ENCODE measurements around the gene LRRN1.

DNA sequence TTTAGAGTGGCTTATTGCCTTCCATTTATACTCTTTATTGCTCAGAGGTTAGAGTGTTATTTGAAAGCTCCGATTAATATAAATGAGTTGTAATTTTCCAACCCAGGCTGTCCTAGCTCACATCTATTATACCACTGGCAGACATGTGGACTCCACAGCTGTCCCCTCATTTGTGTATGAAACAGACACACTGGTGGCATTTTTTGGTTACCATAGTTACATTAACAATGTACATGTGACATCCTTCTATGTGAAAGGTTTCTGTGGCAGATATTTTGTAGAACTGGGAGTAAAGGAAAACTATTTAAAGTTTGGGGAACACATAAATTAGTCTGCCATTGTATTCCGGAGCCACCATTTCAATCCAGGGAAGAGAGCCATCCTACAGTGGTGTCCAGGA lies 5.3 kb downstream of the LRRN1 start:
- TF ChIP-seq, protein P1, sequence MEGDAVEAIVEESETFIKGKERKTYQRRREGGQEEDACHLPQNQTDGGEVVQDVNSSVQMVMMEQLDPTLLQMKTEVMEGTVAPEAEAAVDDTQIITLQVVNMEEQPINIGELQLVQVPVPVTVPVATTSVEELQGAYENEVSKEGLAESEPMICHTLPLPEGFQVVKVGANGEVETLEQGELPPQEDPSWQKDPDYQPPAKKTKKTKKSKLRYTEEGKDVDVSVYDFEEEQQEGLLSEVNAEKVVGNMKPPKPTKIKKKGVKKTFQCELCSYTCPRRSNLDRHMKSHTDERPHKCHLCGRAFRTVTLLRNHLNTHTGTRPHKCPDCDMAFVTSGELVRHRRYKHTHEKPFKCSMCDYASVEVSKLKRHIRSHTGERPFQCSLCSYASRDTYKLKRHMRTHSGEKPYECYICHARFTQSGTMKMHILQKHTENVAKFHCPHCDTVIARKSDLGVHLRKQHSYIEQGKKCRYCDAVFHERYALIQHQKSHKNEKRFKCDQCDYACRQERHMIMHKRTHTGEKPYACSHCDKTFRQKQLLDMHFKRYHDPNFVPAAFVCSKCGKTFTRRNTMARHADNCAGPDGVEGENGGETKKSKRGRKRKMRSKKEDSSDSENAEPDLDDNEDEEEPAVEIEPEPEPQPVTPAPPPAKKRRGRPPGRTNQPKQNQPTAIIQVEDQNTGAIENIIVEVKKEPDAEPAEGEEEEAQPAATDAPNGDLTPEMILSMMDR (conservative IDR thresholded peaks at IDR 0.05; ENCODE audit: low read depth, low read length) = no peak
- no peak for TF ChIP-seq EZH2 (IDR thresholded peaks at IDR 0.05; ENCODE audit: low read length, unreplicated experiment)
- TF ChIP-seq EZH2phosphoT487 (IDR thresholded peaks at IDR 0.05; ENCODE audit: borderline replicate concordance, low read length) = no peak
